Measurements from ENCODE around the gene CHST11. TPM values are rescaled to one million over a fixed set of nuclear protein-coding genes. Genes with fewer than 3 reads are reported as not detected.

Gene CHST11
- total RNA-seq, 2 experiments from 2014 or later, result 53.4 to 53.6 TPM

DNA sequence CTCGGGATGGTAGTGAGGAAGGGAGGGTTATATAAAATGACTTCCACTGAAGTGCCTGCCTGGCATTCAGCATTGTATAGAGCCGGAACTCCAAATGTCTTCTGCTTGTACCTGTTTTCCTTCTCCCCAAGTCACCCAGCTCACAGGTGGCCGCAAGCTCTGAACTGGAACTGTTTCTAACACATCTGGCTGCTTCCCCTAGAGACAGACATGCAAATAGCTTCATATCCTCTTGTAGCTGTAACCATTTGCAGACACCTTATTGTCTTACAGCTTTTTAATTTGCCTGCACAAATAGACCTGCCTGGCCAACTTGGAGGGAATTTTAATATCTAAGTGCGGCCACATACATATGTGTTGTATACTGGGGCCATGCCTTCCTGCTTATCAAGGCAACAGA is 126.0 kb downstream of the CHST11 start:
- intact Hi-C loops (cut with DNase I, micrococcal nuclease), result no loop called here
- Mint-ChIP-seq H3K4me3 (no peak overlapping the region), H3K9me3 (no peaks in the 10 kb centered on the region), H3K27ac (no peak overlapping the region), H3K36me3 (ENCODE audit: low read depth) (no peaks in the 10 kb centered on the region), H3K4me1 (ENCODE audit: low read depth) (peaks cover 73% of the 10 kb centered on the region), H3K27me3 (no peaks in the 10 kb centered on the region)
- no peaks in the 10 kb centered on the region for H3K9me3 ChIP-seq (ENCODE audit: control insufficient read depth in 1 of 2, insufficient read depth in 1 of 2, low read length in 2 of 2)
- no peak overlapping the region for H3K4me3 ChIP-seq (ENCODE audit: low read length)
- DNase-seq (no peak), ATAC-seq (ENCODE audit: poor library complexity) (no peak)
- TF ChIP-seq, protein P1, sequence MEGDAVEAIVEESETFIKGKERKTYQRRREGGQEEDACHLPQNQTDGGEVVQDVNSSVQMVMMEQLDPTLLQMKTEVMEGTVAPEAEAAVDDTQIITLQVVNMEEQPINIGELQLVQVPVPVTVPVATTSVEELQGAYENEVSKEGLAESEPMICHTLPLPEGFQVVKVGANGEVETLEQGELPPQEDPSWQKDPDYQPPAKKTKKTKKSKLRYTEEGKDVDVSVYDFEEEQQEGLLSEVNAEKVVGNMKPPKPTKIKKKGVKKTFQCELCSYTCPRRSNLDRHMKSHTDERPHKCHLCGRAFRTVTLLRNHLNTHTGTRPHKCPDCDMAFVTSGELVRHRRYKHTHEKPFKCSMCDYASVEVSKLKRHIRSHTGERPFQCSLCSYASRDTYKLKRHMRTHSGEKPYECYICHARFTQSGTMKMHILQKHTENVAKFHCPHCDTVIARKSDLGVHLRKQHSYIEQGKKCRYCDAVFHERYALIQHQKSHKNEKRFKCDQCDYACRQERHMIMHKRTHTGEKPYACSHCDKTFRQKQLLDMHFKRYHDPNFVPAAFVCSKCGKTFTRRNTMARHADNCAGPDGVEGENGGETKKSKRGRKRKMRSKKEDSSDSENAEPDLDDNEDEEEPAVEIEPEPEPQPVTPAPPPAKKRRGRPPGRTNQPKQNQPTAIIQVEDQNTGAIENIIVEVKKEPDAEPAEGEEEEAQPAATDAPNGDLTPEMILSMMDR (IDR thresholded peaks at IDR 0.05), result no peak
- no peaks in the 10 kb centered on the region for H3K36me3 ChIP-seq (ENCODE audit: insufficient read depth, low read length)
- no peaks in the 10 kb centered on the region for H3K27me3 ChIP-seq (ENCODE audit: control insufficient read depth in 1 of 2, insufficient read depth in 2 of 2, low read length in 2 of 2)
- no peak overlapping the region for H3K27ac ChIP-seq (ENCODE audit: low read depth in 1 of 2, low read length in 2 of 2)
- ChIA-PET CTCF (interaction anchor here (0.9 kb wide), 1 partner anchor 125 kb away, joined by 3 read pairs; no protein-coding TSS in a partner anchor), POLR2A (interaction anchor here (1.0 kb wide), 1 partner anchor 110 kb away, joined by 3 read pairs; no protein-coding TSS in a partner anchor)
- peaks cover 20% of the 10 kb centered on the region for H3K4me1 ChIP-seq (ENCODE audit: insufficient read depth, low read length)

DNA sequence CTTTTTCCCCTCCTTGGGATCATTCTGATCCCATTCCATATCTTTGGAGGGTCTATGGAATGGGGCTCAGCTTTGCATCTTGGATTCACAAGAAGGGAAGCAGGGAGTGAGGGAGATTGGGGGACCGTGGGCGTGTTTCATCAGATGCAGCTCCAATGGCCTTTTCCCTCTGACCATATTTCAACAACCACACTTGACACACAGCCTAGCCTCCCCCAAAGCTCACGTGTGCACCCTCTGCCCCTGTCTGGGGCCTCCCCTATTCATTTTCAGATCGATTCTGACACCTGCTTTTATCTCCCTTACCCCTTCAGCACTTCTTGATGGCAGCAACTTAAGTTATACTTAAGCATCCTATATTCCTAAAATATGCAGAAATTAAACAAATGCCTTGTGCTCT is 126.6 kb downstream of the CHST11 start:
- TF ChIP-seq, protein P1 (IDR thresholded peaks at IDR 0.05), result no peak
- ATAC-seq (ENCODE audit: poor library complexity) (no peak), DNase-seq (no peak)
- Histone ChIP-seq H3K27me3 (ENCODE audit: control insufficient read depth in 1 of 2, insufficient read depth in 2 of 2, low read length in 2 of 2) (no peaks in the 10 kb centered on the region), H3K27ac (ENCODE audit: low read depth in 1 of 2, low read length in 2 of 2) (no peak overlapping the region), H3K4me1 (ENCODE audit: insufficient read depth, low read length) (peaks cover 15% of the 10 kb centered on the region), H3K36me3 (ENCODE audit: insufficient read depth, low read length) (no peaks in the 10 kb centered on the region), H3K9me3 (ENCODE audit: control insufficient read depth in 1 of 2, insufficient read depth in 1 of 2, low read length in 2 of 2) (no peaks in the 10 kb centered on the region), H3K4me3 (ENCODE audit: low read length) (no peak overlapping the region)
- Mint-ChIP-seq H3K4me1 (ENCODE audit: low read depth) (peaks cover 69% of the 10 kb centered on the region), H3K27ac (no peak overlapping the region), H3K4me3 (no peak overlapping the region), H3K9me3 (no peaks in the 10 kb centered on the region), H3K27me3 (no peaks in the 10 kb centered on the region), H3K36me3 (ENCODE audit: low read depth) (no peaks in the 10 kb centered on the region)
- ChIA-PET POLR2A (interaction anchor here (1.0 kb wide), 1 partner anchor 110 kb away, joined by 3 read pairs; no protein-coding TSS in a partner anchor), CTCF (interaction anchor here (0.9 kb wide), 1 partner anchor 125 kb away, joined by 3 read pairs; no protein-coding TSS in a partner anchor)
- intact Hi-C loops (cut with DNase I, micrococcal nuclease), result no loop called here

DNA sequence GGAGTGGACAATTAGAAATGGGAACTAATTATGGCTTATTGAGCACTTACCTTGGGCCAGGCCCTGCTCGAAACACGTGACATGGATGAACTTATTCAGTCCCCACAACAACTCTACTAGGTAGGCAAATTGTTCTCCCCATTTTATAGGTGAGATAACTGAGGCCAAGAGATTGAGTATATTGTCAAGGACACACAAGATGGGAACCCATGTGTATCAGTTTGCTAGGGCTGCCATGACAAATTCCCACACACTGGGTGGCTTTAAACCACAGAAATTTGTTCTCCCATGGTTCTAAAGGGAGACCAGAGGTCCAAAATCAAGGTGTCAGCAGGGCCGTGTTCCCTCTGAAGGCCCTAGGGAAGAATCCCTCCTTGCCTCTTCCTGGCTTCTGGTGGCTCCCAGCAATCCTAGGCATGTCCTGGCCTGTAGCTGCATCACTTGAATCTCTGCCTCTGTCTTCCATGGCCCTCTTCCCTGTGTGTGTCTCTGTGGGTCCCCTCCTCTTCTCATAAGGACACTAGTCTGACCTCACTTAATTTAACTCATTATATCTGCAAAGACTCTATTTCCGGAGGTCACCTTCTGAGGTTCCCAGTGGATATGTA is 128.8 kb downstream of the CHST11 start:
- H3K4me3 Mint-ChIP-seq, result no peak overlapping the region
- no peaks in the 10 kb centered on the region for H3K27me3 ChIP-seq (ENCODE audit: control insufficient read depth in 1 of 2, insufficient read depth in 2 of 2, low read length in 2 of 2)
- no peak overlapping the region for H3K27ac Mint-ChIP-seq
- peaks cover 52% of the 10 kb centered on the region for H3K4me1 Mint-ChIP-seq (ENCODE audit: low read depth)
- POLR2A ChIA-PET, result no interaction called here
- H3K36me3 ChIP-seq (ENCODE audit: insufficient read depth, low read length), result no peaks in the 10 kb centered on the region
- intact Hi-C loops (cut with DNase I, micrococcal nuclease), result no loop called here
- no peak overlapping the region for H3K4me3 ChIP-seq (ENCODE audit: low read length)
- CTCF ChIA-PET, result no interaction called here
- no peaks in the 10 kb centered on the region for H3K36me3 Mint-ChIP-seq (ENCODE audit: low read depth)
- H3K9me3 ChIP-seq (ENCODE audit: control insufficient read depth in 1 of 2, insufficient read depth in 1 of 2, low read length in 2 of 2), result no peaks in the 10 kb centered on the region
- H3K27me3 Mint-ChIP-seq, result no peaks in the 10 kb centered on the region
- TF ChIP-seq, protein P1 (IDR thresholded peaks at IDR 0.05), result no peak
- H3K27ac ChIP-seq (ENCODE audit: low read depth in 1 of 2, low read length in 2 of 2), result no peak overlapping the region
- ATAC-seq (ENCODE audit: poor library complexity) (no peak), DNase-seq (no peak)
- no peaks in the 10 kb centered on the region for H3K9me3 Mint-ChIP-seq
- H3K4me1 ChIP-seq (ENCODE audit: insufficient read depth, low read length), result no peaks in the 10 kb centered on the region

All from CD4-positive, alpha-beta T cell (primary cell).